Activated gamma-delta T cell treated with anti-CD3 and anti-CD28 coated beads, Interleukin-2, amount 50 U/mL, for 16 hours (primary cell): ENCODE results near the gene DLX6.

ENCODE experiments used
- DNase-seq: peaks from one replicate; pipeline ENCODE4 v3.0.0-alpha.2; 2020; ENCODE audit warnings: low read depth

Gene DLX6

GRCh38 chr7:97011536-97012364 lies 6.4 kb downstream of the DLX6 start:
- no peak for DNase-seq

GRCh38 chr7:97012365-97013133 lies 7.2 kb downstream of the DLX6 start:
- DNase-seq: no peak

GRCh38 chr7:97013134-97013844 lies 7.9 kb downstream of the DLX6 start:
- DNase-seq: no peak

- no peak for DNase-seq
Observed at GRCh38 chr7:97013845-97014134, 8.4 kb downstream of the DLX6 start.

- no peak for DNase-seq
Observed at GRCh38 chr7:97014145-97014750, 8.9 kb downstream of the DLX6 start.

- DNase-seq: no peak
Observed at GRCh38 chr7:97015279-97015678, 9.9 kb downstream of the DLX6 start.

GRCh38 chr7:97015756-97016380 lies 10.5 kb downstream of the DLX6 start:
- DNase-seq: no peak

- no peak for DNase-seq
Observed at GRCh38 chr7:97016381-97017191, 11.2 kb downstream of the DLX6 start.

GRCh38 chr7:97017192-97018125 lies 12.1 kb downstream of the DLX6 start:
- DNase-seq: no peak

- DNase-seq: no peak
Observed at GRCh38 chr7:97018126-97018601, 12.8 kb downstream of the DLX6 start.

- no peak for DNase-seq
Observed at GRCh38 chr7:97018791-97019531, 13.6 kb downstream of the DLX6 start.

GRCh38 chr7:97019710-97020225 lies 14.4 kb downstream of the DLX6 start:
- no peak for DNase-seq

GRCh38 chr7:97020601-97020995 lies 15.2 kb downstream of the DLX6 start:
- no peak for DNase-seq

- DNase-seq: no peak
Observed at GRCh38 chr7:97020996-97021746, 15.8 kb downstream of the DLX6 start.

GRCh38 chr7:97021747-97022490 lies 16.6 kb downstream of the DLX6 start:
- no peak for DNase-seq

- DNase-seq: no peak
Observed at GRCh38 chr7:97022491-97023306, 17.3 kb downstream of the DLX6 start.
